HepG2 (cell line): Measurements from ENCODE around the gene GCLM. TPM values are rescaled to one million over a fixed set of nuclear protein-coding genes. Genes with fewer than 3 reads are reported as not detected.

Experiments
- ATAC-seq: fragments of 200-7000 bp; cut with Tn5 transposase; 3 replicates; pipeline ENCODE4 v1.9.1; 2020; ENCODE audit warnings: mild to moderate bottlenecking, moderate library complexity
- BruUV-seq: library from RNA; stranded (reverse); fragments of 400-500 nt; replicated peaks from 2 replicates; lab custom pipeline; 2021; lab: Mats Ljungman, UMichigan
- CTCF ChIA-PET: fragments of 300-600 bp; formaldehyde crosslinking; extraction: SDS; loops from one replicate; lab custom pipeline; 2021; ENCODE audit warnings: low total read pairs, inconsistent platforms, low intra/inter-chr PET ratio; lab: Yijun Ruan, JAX
- POLR2A ChIA-PET: fragments of 350-600 bp; sonication (Branson Sonifier 250); formaldehyde crosslinking; loops from one replicate; lab custom pipeline; 2020; ENCODE audit warnings: antibody characterized with exemption, inconsistent platforms; lab: Yijun Ruan, JAX
- DNase-seq: peaks from one replicate; pipeline ENCODE4 v3.0.0-alpha.2; 2015; ENCODE audit warnings: low spot score
- FAIRE-seq: peaks from 3 replicates; lab custom pipeline; 2011; peaks lifted over from hg19 to GRCh38; lab: Jason Lieb, UNC
- H2AFZ ChIP-seq: one replicate; pipeline ENCODE4 v1.6.1; 2011; ENCODE audit warnings: low read length, inconsistent platforms
- H3K27ac ChIP-seq: fragments of 300-600 bp; 3 replicates; pipeline ENCODE4 v1.8.0; 2011; ENCODE audit warnings: mixed run types, mild to moderate bottlenecking, mixed read lengths, low read length, inconsistent platforms; ENCODE audit not compliant: insufficient read depth; ENCODE audit errors: extremely low read length
- H3K27me3 ChIP-seq, 2 experiments: fragments of 200-600 bp in 1 of 2; 2 replicates in 1 of 2; 3 replicates in 1 of 2; pipeline versions ENCODE4 v1.6.0 to v1.8.0; 2011; ENCODE audit warnings: low read length in 2 of 2, mild to moderate bottlenecking in 2 of 2, moderate library complexity in 2 of 2, inconsistent platforms in 1 of 2; ENCODE audit not compliant: insufficient read depth in 2 of 2, control insufficient read depth in 1 of 2
- H3K36me3 ChIP-seq, 2 experiments: fragments of 200-600 bp in 1 of 2; replicated peaks in 1 of 2; 2 replicates in 1 of 2; 3 replicates in 1 of 2; pipeline versions ENCODE4 v1.5.1 to v1.8.0; 2011; ENCODE audit warnings: low read length in 2 of 2, inconsistent platforms in 1 of 2; ENCODE audit not compliant: insufficient read depth in 2 of 2, control insufficient read depth in 1 of 2
- H3K4me1 ChIP-seq: 2 replicates; pipeline ENCODE4 v1.5.1; 2012; ENCODE audit warnings: low read length, inconsistent platforms; ENCODE audit not compliant: insufficient read depth
- H3K4me2 ChIP-seq: 2 replicates; pipeline ENCODE4 v1.6.0; 2011; ENCODE audit warnings: low read depth, low read length, inconsistent platforms
- H3K4me3 ChIP-seq, 3 experiments: fragments of 200-600 bp in 1 of 3; sonication (generic), shearing (Covaris generic) in 1 of 3; replicated peaks in 1 of 3; 2 replicates each; pipeline ENCODE4 v1.5.1; 2011 to 2016; ENCODE audit warnings: low read length in 3 of 3, inconsistent platforms in 2 of 3, low read depth in 2 of 3, mild to moderate bottlenecking in 2 of 3, control low read depth in 1 of 3, mixed read lengths in 1 of 3; ENCODE audit not compliant: insufficient read depth in 1 of 3
- H3K79me2 ChIP-seq: one replicate; pipeline ENCODE4 v1.6.1; 2011; ENCODE audit warnings: low read length, inconsistent platforms; ENCODE audit not compliant: insufficient read depth
- H3K9ac ChIP-seq: 2 replicates; pipeline ENCODE4 v1.6.0; 2011; ENCODE audit warnings: mild to moderate bottlenecking, low read depth, low read length, inconsistent platforms; ENCODE audit not compliant: insufficient read depth
- H3K9me3 ChIP-seq: 2 replicates; pipeline ENCODE4 v1.5.1; 2012; ENCODE audit warnings: mild to moderate bottlenecking, low read length
- H4K20me1 ChIP-seq: 2 replicates; pipeline ENCODE4 v1.6.0; 2011; ENCODE audit warnings: inconsistent platforms, mild to moderate bottlenecking, low read length, moderate library complexity; ENCODE audit not compliant: insufficient read depth
- AGO1 ChIP-seq: fragments of 200-400 bp; formaldehyde crosslinking; IDR thresholded peaks from 2 replicates; pipeline ENCODE4 v1.6.1; 2017; ENCODE audit warnings: mild to moderate bottlenecking, low read depth, low read length, moderate library complexity; ENCODE audit not compliant: poor library complexity, severe bottlenecking
- DBP ChIP-seq: sonication (generic); formaldehyde crosslinking; IDR thresholded peaks from 2 replicates; pipeline ENCODE4 v1.4.0; 2020; ENCODE audit warnings: missing genetic modification reagents; ENCODE audit errors: not compliant biosample characterization
- HINFP ChIP-seq: sonication (generic); formaldehyde crosslinking; IDR thresholded peaks from 2 replicates; pipeline ENCODE4 v1.4.0; 2020; ENCODE audit warnings: low read depth, mild to moderate bottlenecking, missing genetic modification reagents
- LCORL ChIP-seq, 2 experiments: fragments of 450-650 bp in 1 of 2; sonication (generic) in 1 of 2; formaldehyde crosslinking in 1 of 2; IDR thresholded peaks; 2 replicates each; pipeline versions ENCODE4 v1.5.0 to v1.6.1; 2017 to 2020; ENCODE audit warnings: antibody characterized with exemption in 1 of 2, missing genetic modification reagents in 1 of 2
- MAF1 ChIP-seq: sonication (generic); formaldehyde crosslinking; IDR thresholded peaks from 2 replicates; pipeline ENCODE4 v1.5.0; 2020; ENCODE audit warnings: missing genetic modification reagents, borderline replicate concordance
- MAZ ChIP-seq, 2 experiments: sonication (generic) in 1 of 2; formaldehyde crosslinking in 1 of 2; IDR thresholded peaks; 2 replicates each; pipeline versions ENCODE4 v1.5.0 to v1.6.1; 2012 to 2020; ENCODE audit warnings: low read depth in 2 of 2, mild to moderate bottlenecking in 2 of 2, borderline replicate concordance in 1 of 2, improper control_type of control experiment in 1 of 2, low read length in 1 of 2, missing genetic modification reagents in 1 of 2, moderate library complexity in 1 of 2
- PCBP2 ChIP-seq: fragments of 200-400 bp; formaldehyde crosslinking; optimal IDR thresholded peaks from 2 replicates; pipeline ENCODE3; 2018; ENCODE audit warnings: low read length, low read depth; ENCODE audit not compliant: poor library complexity, severe bottlenecking
- SNRNP70 ChIP-seq: fragments of 200-400 bp; formaldehyde crosslinking; IDR thresholded peaks from 2 replicates; pipeline ENCODE4 v1.6.1; 2017; ENCODE audit warnings: mild to moderate bottlenecking, low read depth, low read length, moderate library complexity
- SOX6 ChIP-seq, 2 experiments: fragments of 450-650 bp in 1 of 2; sonication (generic) in 1 of 2; formaldehyde crosslinking in 1 of 2; IDR thresholded peaks; 2 replicates each; pipeline versions ENCODE4 v1.4.0 to v1.6.1; 2017 to 2020; ENCODE audit warnings: antibody characterized with exemption in 1 of 2, mild to moderate bottlenecking in 1 of 2, missing genetic modification reagents in 1 of 2
- SP1 ChIP-seq, 2 experiments: fragments of 450-650 bp in 1 of 2; sonication (generic) in 1 of 2; formaldehyde crosslinking in 1 of 2; IDR thresholded peaks; 2 replicates each; pipeline versions ENCODE4 v1.4.0 to v1.6.1; 2016 to 2020; ENCODE audit warnings: missing genetic modification reagents in 1 of 2
- TBL1XR1 ChIP-seq: fragments of 150-350 bp; IDR thresholded peaks from 2 replicates; pipeline ENCODE4 v1.6.1; 2014; ENCODE audit warnings: borderline replicate concordance, low read length; ENCODE audit not compliant: partially characterized antibody
- ZNF547 ChIP-seq: sonication (generic); formaldehyde crosslinking; IDR thresholded peaks from 2 replicates; pipeline ENCODE4 v1.5.1; 2020; ENCODE audit warnings: mild to moderate bottlenecking, missing genetic modification reagents
- ZNF574 ChIP-seq: sonication (generic); formaldehyde crosslinking; IDR thresholded peaks from 2 replicates; pipeline ENCODE4 v1.4.0; 2020; ENCODE audit warnings: missing genetic modification reagents
- ZNF747 ChIP-seq: sonication (generic); formaldehyde crosslinking; IDR thresholded peaks from 2 replicates; pipeline ENCODE4 v1.8.1; 2023; ENCODE audit warnings: missing genetic modification reagents, mild to moderate bottlenecking, borderline replicate concordance
- ZNF782 ChIP-seq: sonication (generic); formaldehyde crosslinking; IDR thresholded peaks from 2 replicates; pipeline ENCODE4 v1.4.0; 2020; ENCODE audit warnings: missing genetic modification reagents, mild to moderate bottlenecking, borderline replicate concordance
- WGBS: methylation state at CpG from one replicate; pipeline ENCODE4 v1.1.6; 2017; ENCODE audit warnings: low lambda C conversion rate; 5-methylcytosine and 5-hydroxymethylcytosine counted together
- in situ Hi-C: cut with HindIII; loops from 2 replicates; pipeline ENCODE4 v1.10.0; 2017; ENCODE audit warnings: low pct_unique_long_range_greater_than_20kb; ENCODE audit not compliant: extremely low pct_ligation_motif_present
- intact Hi-C: fragments of 100-400 bp; cut with micrococcal nuclease; formaldehyde crosslinking; loops from one replicate; pipeline ENCODE4 v1.10.0; 2022; ENCODE audit not compliant: unreplicated experiment
- polyA plus RNA-seq, 8 experiments: library from polyadenylated mRNA; depleted of rRNA in 3 of 8; stranded (reverse) in 7 of 8; unstranded in 1 of 8; fragments of >200 nt; fragmentation: Illumina TruSeq in 4 of 8; extraction: Trizol in 4 of 8; gene quantifications; 2 replicates each; pipeline versions ENCODE4 v1.2.1 to v1.2.3, GENCODE V29; 2011 to 2016; ENCODE audit warnings: low read depth in 4 of 8, missing spikeins in 1 of 8, mixed read lengths in 1 of 8; ENCODE audit not compliant: insufficient read depth in 1 of 8
- total RNA-seq, 5 experiments: library from RNA; depleted of rRNA; stranded (reverse); fragments of >200 nt; fragmentation: Illumina TruSeq; extraction: Trizol; gene quantifications; 2 replicates each; pipeline ENCODE4 v1.2.3, GENCODE V29; 2016; ENCODE audit warnings: low read depth in 1 of 5

GCLM gene
- total and polyA plus RNA-seq, 2 of the 13 experiments (the other 11 are each of a cell fraction or from before 2014, with no cell fraction given): 8.7 to 29.9 TPM

GRCh38 chr1:93841771-93842170 is 67.5 kb downstream of the GCLM start:
- H3K79me2 ChIP-seq: no peaks in the 10 kb centered on the region
- in situ Hi-C loops (no loop called here), intact Hi-C loops (loop anchor here (10.0 kb wide), 1 partner anchor 537 kb away; no protein-coding TSS in a partner anchor)
- no TSS peak for BruUV-seq
- no peak overlapping the region for H3K9ac ChIP-seq
- no peak overlapping the region for H3K4me3 ChIP-seq
- POLR2A ChIA-PET: no interaction called here
- DNase-seq (no peak), FAIRE-seq (no peak), ATAC-seq (no peak)
- no peak overlapping the region for H3K4me2 ChIP-seq
- CTCF ChIA-PET: no interaction called here
- H2AFZ ChIP-seq: no peak overlapping the region
- H3K27ac ChIP-seq: no peak overlapping the region
- no peaks in the 10 kb centered on the region for H4K20me1 ChIP-seq
- no peaks in the 10 kb centered on the region; a peak in 2 of 5 replicates for H3K27me3 ChIP-seq
- no peaks in the 10 kb centered on the region for H3K9me3 ChIP-seq
- no peaks in the 10 kb centered on the region for H3K36me3 ChIP-seq
- H3K4me1 ChIP-seq: peaks cover 14% of the 10 kb centered on the region
- WGBS: over 99% methylated on average over 3 of the region's 3 CpGs
- TF ChIP-seq ZNF747 (no peak), SNRNP70 (no peak), SP1 (IDR thresholded peaks at IDR 0.05) (no peak), SP1 (CRISPR knock-in tag; IDR thresholded peaks at IDR 0.05) (no peak), ZNF574 (CRISPR knock-in tag) (no peak), SOX6 (IDR thresholded peaks at IDR 0.05) (no peak), SOX6 (CRISPR knock-in tag; IDR thresholded peaks at IDR 0.05) (no peak), ZNF547 (CRISPR knock-in tag) (no peak), MAF1 (CRISPR knock-in tag) (no peak), DBP (no peak), ZNF782 (no peak), PCBP2 (no peak), AGO1 (no peak), HINFP (CRISPR knock-in tag) (no peak), LCORL (IDR thresholded peaks at IDR 0.05) (no peak), LCORL (CRISPR knock-in tag; IDR thresholded peaks at IDR 0.05) (no peak), TBL1XR1 (no peak), MAZ (IDR thresholded peaks at IDR 0.05; ENCODE audit: borderline replicate concordance, low read depth, low read length) (no peak), MAZ (CRISPR knock-in tag; IDR thresholded peaks at IDR 0.05; ENCODE audit: low read depth) (no peak)
